Measurements from ENCODE around the gene CLBA1. TPM values are rescaled to one million over a fixed set of nuclear protein-coding genes. Genes with fewer than 3 reads are reported as not detected.
A peak's percentile ranks its signal among the peaks of the same experiment; 100 is the strongest.

The CLBA1 gene
- polyA plus RNA-seq, 2 of the 4 experiments (the other 2 are of a cell fraction): 11.5 to 12.0 TPM

DNA sequence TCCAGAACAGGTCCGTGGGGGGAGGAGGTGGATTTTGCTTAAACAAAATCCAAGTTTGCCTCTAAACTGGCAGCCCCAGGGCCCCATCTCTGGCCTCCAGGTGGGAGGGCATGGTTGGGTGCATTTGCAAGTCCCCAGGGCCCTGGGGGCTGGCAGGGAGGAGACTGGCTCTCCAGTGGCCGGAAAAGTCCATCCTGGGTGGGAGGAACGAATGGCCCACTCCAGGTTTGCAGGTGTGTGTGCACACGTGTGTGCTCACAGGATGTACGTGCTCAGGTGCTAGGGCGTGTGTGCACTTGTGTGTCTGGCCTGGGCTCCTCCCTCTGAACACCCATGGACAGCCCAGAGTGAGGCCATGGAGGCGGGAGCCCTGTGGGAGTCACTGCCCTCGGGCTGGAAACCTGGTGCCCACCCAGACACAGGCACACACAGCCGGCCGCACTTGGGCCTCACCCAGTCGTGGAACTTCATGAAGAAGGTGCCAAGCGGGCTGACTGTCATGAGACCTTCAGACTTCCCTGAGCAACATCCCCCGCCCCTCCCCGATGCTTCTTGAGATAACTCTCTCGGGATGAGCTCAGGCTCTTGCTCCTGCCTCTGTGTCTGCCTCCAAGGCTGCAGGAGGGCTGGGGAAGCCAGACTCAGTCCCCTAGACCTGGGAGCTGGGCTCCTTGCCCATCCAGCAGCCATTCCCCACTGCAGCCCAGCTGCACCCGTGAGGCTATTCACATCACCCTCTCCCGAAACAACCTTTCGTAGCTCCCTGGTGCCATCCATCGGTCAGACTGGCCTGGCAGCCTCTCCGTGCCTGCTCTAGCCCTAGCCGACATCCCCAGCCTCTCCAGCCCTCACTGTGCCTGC lies 16.8 kb upstream of the CLBA1 start:
- Histone ChIP-seq H3K4me1 (peaks cover 67% of the 10 kb centered on the region), H3K4me3 (peak overlapping the region; percentile 67), H3K4me2 (peak overlapping the region; percentile 97), H3K9me3 (no peaks in the 10 kb centered on the region), H3K27ac (peak overlapping the region; percentile 97 to 99)
- WGBS (ENCODE audit: missing lambda C conversion rate): 13% methylated on average over 18 of the region's 21 CpGs
- peak; percentile 54 for FAIRE-seq
- CTCF ChIA-PET: interaction anchor here (0.8 to 8.7 kb wide), 18 partner anchors 10 to 199 kb away, joined by 3 to 86 read pairs (median 4); partner anchors contain the start of gene CLBA1
- peak; percentile 7 to 42; a peak in 5 of 6 replicates for ATAC-seq
- POLR2A ChIA-PET: interaction anchor here (0.9 to 2.3 kb wide), 6 partner anchors 16 to 118 kb away, joined by 4 to 22 read pairs (median 6); partner anchors contain the start of genes CDCA4 and CLBA1
- DNase-seq (ENCODE audit: low read depth in 1 of 2, low spot score in 1 of 2): peak; percentile 56 to 79
- TF ChIP-seq MYC (IDR thresholded peaks at IDR 0.05; ENCODE audit: borderline replicate concordance, low read length): no peak
- TF ChIP-seq FOSL2 (IDR thresholded peaks at IDR 0.05): no peak
- no peak for TF ChIP-seq FOSL2 (CRISPR knock-in tag; IDR thresholded peaks at IDR 0.05)
- TF ChIP-seq FOXS1 (CRISPR knock-in tag; IDR thresholded peaks at IDR 0.05): no peak
- TF ChIP-seq CHD4 (IDR thresholded peaks at IDR 0.05; ENCODE audit: borderline replicate concordance): 0 out of 2 replicates have a peak, but pooled peaks have one; percentile 25
- TF ChIP-seq, protein P1, sequence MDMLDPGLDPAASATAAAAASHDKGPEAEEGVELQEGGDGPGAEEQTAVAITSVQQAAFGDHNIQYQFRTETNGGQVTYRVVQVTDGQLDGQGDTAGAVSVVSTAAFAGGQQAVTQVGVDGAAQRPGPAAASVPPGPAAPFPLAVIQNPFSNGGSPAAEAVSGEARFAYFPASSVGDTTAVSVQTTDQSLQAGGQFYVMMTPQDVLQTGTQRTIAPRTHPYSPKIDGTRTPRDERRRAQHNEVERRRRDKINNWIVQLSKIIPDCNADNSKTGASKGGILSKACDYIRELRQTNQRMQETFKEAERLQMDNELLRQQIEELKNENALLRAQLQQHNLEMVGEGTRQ (IDR thresholded peaks at IDR 0.05): no peak
- TF ChIP-seq HOXB13 (CRISPR knock-in tag; IDR thresholded peaks at IDR 0.05; ENCODE audit: low read depth): no peak
- TF ChIP-seq, protein P2, sequence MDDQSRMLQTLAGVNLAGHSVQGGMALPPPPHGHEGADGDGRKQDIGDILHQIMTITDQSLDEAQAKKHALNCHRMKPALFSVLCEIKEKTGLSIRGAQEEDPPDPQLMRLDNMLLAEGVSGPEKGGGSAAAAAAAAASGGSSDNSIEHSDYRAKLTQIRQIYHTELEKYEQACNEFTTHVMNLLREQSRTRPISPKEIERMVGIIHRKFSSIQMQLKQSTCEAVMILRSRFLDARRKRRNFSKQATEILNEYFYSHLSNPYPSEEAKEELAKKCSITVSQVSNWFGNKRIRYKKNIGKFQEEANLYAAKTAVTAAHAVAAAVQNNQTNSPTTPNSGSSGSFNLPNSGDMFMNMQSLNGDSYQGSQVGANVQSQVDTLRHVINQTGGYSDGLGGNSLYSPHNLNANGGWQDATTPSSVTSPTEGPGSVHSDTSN (IDR thresholded peaks at IDR 0.05): peak; percentile 34; the same call in 1 of the 2 replicates
- TF ChIP-seq RCOR1 (IDR thresholded peaks at IDR 0.05; ENCODE audit: low read depth, low read length): no peak
- no peak for TF ChIP-seq POLR2AphosphoS2 (conservative IDR thresholded peaks at IDR 0.05; ENCODE audit: low read length)
- TF ChIP-seq JUN (IDR thresholded peaks at IDR 0.05): no peak
- TF ChIP-seq, protein P3, sequence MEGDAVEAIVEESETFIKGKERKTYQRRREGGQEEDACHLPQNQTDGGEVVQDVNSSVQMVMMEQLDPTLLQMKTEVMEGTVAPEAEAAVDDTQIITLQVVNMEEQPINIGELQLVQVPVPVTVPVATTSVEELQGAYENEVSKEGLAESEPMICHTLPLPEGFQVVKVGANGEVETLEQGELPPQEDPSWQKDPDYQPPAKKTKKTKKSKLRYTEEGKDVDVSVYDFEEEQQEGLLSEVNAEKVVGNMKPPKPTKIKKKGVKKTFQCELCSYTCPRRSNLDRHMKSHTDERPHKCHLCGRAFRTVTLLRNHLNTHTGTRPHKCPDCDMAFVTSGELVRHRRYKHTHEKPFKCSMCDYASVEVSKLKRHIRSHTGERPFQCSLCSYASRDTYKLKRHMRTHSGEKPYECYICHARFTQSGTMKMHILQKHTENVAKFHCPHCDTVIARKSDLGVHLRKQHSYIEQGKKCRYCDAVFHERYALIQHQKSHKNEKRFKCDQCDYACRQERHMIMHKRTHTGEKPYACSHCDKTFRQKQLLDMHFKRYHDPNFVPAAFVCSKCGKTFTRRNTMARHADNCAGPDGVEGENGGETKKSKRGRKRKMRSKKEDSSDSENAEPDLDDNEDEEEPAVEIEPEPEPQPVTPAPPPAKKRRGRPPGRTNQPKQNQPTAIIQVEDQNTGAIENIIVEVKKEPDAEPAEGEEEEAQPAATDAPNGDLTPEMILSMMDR (IDR thresholded peaks at IDR 0.05): peak; percentile 47
- TF ChIP-seq, protein P4, sequence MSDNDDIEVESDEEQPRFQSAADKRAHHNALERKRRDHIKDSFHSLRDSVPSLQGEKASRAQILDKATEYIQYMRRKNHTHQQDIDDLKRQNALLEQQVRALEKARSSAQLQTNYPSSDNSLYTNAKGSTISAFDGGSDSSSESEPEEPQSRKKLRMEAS (IDR thresholded peaks at IDR 0.05): no peak
- TF ChIP-seq NPAS2 (CRISPR knock-in tag; IDR thresholded peaks at IDR 0.05; ENCODE audit: borderline replicate concordance): no peak
- TF ChIP-seq JUNB (IDR thresholded peaks at IDR 0.05): no peak
- TF ChIP-seq CBX2 (IDR thresholded peaks at IDR 0.05; ENCODE audit: borderline replicate concordance, low read depth): no peak
- TF ChIP-seq SMC3 (IDR thresholded peaks at IDR 0.05): peak; percentile 46; the same call in 1 of the 3 replicates
- no peak for TF ChIP-seq NFE2L2 (conservative IDR thresholded peaks at IDR 0.05; ENCODE audit: low read length)
- TF ChIP-seq PHF8 (IDR thresholded peaks at IDR 0.05; ENCODE audit: borderline replicate concordance, low read depth): no peak
- no peak for TF ChIP-seq CEBPB (IDR thresholded peaks at IDR 0.05)
- TF ChIP-seq RARB (CRISPR knock-in tag; IDR thresholded peaks at IDR 0.05): no peak
- peak; percentile 64; the same call in 1 of the 2 replicates for TF ChIP-seq KDM1A (IDR thresholded peaks at IDR 0.05; ENCODE audit: low read depth)
- no peak for TF ChIP-seq EP300 (IDR thresholded peaks at IDR 0.05)
- TF ChIP-seq ZFP36 (IDR thresholded peaks at IDR 0.05; ENCODE audit: borderline replicate concordance, partially characterized antibody): peak; percentile 66
- TF ChIP-seq, protein P5, sequence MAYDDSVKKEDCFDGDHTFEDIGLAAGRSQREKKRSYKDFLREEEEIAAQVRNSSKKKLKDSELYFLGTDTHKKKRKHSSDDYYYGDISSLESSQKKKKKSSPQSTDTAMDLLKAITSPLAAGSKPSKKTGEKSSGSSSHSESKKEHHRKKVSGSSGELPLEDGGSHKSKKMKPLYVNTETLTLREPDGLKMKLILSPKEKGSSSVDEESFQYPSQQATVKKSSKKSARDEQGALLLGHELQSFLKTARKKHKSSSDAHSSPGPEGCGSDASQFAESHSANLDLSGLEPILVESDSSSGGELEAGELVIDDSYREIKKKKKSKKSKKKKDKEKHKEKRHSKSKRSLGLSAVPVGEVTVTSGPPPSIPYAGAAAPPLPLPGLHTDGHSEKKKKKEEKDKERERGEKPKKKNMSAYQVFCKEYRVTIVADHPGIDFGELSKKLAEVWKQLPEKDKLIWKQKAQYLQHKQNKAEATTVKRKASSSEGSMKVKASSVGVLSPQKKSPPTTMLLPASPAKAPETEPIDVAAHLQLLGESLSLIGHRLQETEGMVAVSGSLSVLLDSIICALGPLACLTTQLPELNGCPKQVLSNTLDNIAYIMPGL (CRISPR knock-in tag; IDR thresholded peaks at IDR 0.05; ENCODE audit: borderline replicate concordance): no peak
- TF ChIP-seq, protein P6, sequence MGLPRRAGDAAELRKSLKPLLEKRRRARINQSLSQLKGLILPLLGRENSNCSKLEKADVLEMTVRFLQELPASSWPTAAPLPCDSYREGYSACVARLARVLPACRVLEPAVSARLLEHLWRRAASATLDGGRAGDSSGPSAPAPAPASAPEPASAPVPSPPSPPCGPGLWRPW (IDR thresholded peaks at IDR 0.05): no peak
- peak; percentile 64 to 66 for TF ChIP-seq RAD21 (conservative IDR thresholded peaks at IDR 0.05 in 1 of 2, IDR thresholded peaks at IDR 0.05 in 1 of 2)
- 0 out of 2 replicates have a peak, but pooled peaks have one; percentile 15 for TF ChIP-seq FOSB (CRISPR knock-in tag; IDR thresholded peaks at IDR 0.05)
- TF ChIP-seq, protein P7, sequence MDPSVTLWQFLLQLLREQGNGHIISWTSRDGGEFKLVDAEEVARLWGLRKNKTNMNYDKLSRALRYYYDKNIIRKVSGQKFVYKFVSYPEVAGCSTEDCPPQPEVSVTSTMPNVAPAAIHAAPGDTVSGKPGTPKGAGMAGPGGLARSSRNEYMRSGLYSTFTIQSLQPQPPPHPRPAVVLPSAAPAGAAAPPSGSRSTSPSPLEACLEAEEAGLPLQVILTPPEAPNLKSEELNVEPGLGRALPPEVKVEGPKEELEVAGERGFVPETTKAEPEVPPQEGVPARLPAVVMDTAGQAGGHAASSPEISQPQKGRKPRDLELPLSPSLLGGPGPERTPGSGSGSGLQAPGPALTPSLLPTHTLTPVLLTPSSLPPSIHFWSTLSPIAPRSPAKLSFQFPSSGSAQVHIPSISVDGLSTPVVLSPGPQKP (IDR thresholded peaks at IDR 0.05; ENCODE audit: low read depth, low read length): no peak
- TF ChIP-seq, protein P8, sequence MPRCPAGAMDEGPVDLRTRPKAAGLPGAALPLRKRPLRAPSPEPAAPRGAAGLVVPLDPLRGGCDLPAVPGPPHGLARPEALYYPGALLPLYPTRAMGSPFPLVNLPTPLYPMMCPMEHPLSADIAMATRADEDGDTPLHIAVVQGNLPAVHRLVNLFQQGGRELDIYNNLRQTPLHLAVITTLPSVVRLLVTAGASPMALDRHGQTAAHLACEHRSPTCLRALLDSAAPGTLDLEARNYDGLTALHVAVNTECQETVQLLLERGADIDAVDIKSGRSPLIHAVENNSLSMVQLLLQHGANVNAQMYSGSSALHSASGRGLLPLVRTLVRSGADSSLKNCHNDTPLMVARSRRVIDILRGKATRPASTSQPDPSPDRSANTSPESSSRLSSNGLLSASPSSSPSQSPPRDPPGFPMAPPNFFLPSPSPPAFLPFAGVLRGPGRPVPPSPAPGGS (IDR thresholded peaks at IDR 0.05): no peak
